NK-92 (cell line): ENCODE measurements around the gene KCTD3.

Experiments
- DNase-seq: peaks from one replicate; lab custom pipeline; 2025; ENCODE audit not compliant: unreplicated experiment; lab: John Stamatoyannopoulos, UW

The KCTD3 gene

DNA sequence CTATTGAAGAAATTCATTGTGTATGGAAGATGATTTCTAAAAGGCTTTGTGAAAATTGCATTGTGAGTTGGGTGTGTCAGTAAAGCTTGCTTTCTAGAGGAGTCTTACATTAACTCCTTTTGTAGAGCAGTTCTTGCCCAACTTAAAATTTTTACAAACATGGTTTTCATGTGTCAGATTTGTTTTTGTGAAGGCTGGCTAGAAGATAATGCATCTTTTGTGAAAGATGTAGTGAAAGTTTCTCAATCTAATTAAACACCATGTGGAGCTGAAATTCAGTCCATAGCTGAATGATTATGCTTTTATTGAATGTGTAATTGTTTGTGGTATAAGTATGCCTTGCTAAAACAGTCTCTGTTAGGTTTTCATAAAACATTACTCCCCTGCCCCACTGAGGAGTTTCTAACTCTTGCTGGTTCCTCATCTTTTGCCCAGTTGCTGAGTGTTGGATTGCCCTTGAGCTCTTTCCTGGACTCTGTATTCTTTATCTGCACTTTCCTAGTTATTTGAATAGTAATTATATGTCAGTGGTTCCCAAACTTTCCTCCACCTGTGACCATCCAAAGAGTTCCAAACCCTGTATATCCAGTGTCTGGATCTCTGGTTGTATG lies 38.0 kb downstream of the KCTD3 start:
- DNase-seq, result no peak

DNA sequence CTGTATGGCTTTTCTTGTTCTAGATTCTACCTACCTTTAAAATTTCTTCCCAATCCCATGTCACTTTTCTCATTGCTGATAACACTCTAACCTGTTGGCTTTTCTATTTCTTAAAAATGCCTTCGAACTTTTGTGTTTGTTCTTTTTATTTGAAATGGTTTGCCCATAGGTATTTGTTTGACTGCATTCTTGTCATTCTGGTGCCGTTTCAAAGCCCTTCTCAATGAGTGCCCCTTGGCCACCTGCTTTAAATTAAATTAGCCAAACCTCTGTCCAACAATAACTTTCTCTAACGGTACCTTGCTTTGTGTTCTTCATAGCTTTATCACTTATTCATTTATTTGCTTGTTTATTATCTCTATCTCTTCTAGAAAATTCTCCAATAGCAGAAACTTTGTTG lies 38.9 kb downstream of the KCTD3 start:
- no peak for DNase-seq

DNA sequence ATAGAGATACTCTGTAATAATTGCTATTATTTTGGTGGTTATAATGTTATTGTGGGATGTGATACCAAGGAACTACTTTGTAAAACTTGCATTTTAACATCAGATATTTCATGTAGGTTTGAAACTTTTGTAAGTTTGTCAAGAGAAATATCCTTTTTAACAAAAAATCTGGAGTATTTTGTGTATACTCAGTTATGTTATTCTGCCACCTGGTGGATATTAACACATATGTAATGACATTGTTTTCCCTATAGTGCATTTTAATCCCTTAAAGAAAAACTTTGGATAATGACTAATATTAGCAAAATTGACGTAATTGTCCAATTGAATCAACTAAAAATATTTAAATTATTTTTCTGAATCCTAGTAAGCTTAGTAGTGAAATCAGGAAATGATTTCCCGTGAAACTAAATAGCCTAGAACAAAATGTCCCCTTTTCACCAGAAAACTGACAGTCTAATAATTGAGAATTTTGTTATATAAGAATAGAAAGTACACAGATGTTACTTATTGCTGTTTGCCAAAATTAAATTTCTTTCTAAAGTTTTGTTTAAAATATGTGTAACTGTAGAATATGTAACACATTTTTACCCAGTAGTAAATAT lies 39.6 kb downstream of the KCTD3 start:
- no peak for DNase-seq

DNA sequence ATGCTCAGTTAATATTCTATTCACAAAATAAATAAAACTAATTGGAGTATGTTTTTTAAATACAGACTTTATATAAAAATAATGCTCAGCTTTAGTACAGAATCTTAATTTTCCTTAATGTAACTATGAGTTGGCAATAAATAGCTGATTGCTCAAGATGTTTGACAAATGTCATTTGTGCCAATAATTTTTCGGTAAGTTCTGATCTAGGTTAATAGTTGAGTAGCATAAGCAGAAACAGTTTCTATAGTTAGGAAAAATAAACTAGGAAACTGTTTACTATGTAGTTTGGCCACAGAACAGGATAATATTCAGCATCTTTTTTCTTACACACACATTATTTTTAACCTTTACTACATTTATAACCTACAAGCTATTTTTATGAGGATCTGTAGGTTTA lies 40.3 kb downstream of the KCTD3 start:
- DNase-seq, result no peak

DNA sequence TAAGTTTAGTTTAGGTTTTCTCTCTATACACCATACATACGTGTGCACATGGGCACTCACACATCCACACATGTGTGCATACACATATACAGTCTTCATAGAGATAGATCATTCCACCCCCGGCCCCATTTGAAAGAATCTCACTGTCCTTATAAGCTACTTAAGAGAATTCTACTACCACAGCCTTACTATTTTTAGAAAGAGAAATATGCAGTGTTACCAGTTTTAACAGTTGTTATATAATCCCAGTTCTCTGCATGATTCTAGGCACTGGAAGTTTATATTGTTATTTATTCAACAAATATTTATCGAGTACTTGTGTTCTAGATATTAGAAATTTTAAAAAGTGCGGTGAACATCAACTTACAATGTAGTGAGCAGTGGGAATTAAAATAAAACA lies 41.5 kb downstream of the KCTD3 start:
- DNase-seq, result no peak

DNA sequence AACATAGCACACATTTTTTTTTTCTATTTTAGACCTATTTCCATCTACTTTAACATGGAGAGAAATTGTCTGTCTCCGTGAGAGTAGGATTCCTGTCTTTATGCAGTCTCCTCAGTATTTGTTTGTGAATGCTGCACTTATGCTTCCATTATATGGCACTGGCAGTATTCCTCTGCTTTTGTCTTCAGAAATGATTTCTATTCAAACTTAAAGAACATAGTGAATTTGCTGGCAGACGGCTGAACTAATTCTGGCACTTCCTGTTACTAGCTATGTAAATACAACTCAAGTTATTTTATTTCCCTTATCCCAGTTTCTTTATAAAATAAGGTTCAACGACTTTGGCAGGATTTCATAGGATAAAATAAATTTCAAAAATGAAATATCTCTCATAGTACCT lies 45.3 kb downstream of the KCTD3 start:
- no peak for DNase-seq

DNA sequence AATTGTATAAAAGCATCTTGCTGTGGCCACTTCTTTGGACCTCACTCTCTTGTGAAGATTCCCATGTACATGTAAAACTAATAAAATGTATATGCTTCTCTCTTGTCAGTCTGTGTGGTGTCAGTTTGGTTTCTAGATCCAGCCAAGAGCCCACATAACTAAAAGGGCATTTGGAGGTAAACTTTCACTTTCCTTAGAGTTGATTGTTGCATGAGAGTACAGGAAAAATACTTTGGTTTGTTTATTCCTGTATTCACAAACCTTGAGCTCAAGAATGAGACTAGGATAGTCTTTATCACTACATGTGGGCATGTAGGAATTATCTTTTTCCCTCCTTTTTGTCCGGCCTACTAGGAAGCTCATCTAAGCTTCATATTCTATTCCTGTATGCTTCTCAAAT lies 50.9 kb downstream of the KCTD3 start:
- no peak for DNase-seq

DNA sequence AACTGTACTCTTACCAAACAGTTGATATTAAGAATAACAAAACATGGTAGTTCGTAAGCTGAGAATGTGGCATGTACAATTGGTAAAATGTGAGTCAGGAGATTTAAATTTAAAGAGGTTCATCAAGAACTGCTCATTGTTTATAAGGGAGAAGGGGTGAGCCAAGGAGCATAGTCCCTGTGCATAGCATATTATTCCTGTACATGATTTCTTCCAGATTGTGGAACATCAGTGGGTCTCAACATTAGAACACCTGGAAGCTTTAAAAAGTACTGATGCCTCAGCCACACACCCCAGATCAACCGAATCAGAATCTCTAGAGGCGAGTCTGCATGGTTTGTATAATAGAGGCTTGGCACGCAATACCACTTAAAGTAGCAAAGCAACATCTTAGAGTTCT lies 56.1 kb downstream of the KCTD3 start:
- no peak for DNase-seq

GRCh38 chr1:215625949-215626348 lies 58.8 kb downstream of the KCTD3 start:
- no peak for DNase-seq

DNA sequence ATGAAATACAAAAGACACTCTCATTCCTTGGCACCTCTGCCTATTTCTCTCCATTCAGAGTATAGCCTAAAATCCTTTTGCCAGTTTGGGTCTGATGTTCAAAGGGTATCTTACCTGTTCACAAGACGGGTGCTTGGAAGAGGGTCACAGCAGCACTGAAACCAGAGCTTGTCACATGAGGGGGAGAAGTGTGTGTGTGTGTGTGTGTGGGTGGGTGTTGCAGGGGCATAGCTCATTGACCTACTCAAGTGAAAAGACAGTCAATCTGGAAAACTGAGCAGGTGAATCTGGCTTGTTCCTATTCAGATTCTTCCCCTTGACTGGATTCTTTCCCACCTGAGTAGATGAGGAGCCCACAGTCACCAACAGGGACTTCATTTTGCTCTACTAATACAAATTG lies 63.9 kb downstream of the KCTD3 start:
- DNase-seq, result no peak

DNA sequence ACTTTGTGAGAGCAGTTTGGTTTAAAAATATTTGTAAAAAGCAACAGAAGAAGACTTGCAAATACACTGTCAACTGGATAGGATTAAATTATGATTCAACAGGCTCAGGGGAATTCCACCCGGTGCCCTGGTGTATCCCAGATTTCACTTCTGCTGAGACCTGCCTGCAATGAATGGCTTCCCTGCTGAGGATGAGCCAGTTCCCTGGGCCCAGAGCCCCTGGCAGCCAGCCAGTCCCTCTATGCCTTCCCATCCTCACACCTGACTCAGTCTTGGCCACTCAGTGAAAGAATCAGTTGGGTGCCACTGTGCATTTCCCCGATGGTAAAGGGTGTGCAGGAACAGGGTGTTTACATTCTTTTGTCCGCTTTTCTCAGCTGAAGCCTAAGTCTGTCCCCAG lies 64.4 kb downstream of the KCTD3 start:
- no peak for DNase-seq

DNA sequence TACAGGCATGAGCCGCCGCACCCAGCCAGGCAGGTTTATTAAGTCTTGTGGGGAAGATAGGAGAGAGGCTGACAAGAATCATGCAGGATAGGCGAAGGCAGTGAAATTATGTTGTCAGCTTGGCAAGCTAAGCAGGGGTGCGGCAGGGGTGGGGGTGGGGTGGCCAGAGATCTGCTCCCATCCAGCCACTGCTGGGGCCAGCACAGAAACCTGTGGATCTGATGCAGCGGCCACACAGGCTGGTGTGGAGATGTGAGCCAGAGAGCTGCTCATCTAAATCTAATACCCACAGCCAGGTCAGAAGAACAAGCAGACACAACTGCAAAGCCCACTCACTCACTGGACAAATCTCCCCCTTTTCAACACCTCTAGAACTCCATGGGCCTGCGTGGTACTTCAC lies 68.7 kb downstream of the KCTD3 start:
- no peak for DNase-seq

DNA sequence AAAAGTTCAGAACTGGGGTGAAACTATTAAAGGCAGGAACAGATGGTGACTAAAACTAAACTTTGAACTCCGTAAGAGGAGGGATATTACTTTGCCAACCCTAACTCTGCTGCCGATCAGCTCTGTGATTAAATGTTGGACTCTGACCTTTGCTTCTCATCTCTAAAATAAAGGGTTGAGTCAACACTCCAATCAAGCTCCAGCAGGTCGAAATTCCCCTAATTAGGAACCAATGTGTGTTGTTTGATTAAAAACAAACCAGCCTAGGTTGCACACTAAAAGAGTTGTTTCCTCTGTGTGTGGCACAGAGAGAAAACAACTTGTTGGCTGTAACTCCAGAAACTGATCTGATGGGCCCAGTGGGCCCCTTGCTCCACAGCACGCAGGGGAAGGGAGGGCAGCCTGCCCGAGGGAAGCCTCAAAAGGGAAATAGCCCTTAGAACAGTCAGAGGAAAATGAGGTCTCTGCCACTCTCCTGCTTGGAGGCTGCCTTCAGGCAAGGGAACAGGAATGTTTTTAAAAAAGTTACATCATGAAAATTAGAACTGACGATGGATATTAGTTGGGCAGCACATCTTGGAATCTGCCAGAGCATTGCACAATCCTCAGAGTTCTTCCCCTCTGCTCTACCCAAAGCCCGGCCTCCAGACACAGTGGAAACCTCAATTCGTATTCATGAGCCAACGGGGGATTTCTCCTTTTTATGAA lies 69.3 kb downstream of the KCTD3 start:
- DNase-seq, result no peak

GRCh38 chr1:215637041-215637573 lies 70.0 kb downstream of the KCTD3 start:
- DNase-seq, result no peak

DNA sequence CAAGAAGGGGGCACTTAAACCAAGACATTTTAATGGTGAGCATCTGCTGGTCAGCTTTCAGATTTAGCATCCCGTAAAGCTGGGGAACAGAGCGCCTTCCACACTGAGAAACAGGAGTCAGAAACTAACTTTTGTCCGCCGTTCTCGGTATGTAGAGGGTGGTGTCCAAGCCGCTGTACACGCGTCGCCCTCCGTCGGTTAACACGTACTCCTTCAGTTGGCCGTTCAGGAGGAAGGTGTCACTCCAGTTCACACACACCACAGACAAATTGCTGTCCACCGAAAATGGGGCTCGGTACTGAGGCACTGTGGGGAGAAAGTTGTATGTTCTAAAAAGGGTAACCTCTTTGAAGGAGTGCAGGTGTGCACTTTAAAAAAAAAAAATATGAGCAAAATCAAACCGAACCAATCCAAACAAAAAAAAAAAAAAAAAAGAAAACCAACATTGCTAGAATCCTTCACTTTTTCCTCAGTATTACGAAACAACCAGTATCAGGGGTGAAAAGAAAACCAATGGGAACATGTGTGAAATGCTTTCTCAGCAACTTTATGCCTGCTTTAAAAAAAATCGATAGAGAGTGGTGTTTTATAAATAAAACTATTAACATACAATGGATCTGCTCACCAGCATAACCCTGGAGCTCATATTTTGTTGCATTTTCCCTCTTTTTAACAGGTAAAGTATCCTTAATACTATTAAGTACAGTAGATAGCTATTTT lies 73.5 kb downstream of the KCTD3 start:
- DNase-seq, result no peak

- no peak for DNase-seq
Measured at GRCh38 chr1:215643592-215644321, 76.7 kb downstream of the KCTD3 start.

DNA sequence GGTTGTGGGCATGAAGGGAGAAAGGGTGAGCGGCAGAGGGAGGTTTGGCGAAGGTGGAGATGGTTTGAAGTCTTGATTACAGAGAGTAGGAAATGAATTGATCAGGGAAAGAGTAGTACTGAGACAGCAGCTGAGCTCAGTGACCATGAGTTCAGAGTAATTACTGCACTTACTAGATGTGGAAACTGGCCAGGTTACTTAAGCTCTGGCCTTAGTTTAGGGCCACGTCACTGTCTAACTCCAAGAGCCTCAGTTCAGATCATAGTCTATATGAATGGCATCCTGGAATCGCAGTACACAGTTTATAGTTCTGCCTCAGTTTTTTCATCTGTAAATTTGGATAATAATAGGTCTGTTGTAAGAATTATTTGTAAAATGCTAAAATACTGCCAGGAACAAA lies 78.1 kb downstream of the KCTD3 start:
- DNase-seq, result no peak

GRCh38 chr1:215645861-215646260 lies 78.8 kb downstream of the KCTD3 start:
- DNase-seq, result no peak

GRCh38 chr1:215647738-215648137 lies 80.6 kb downstream of the KCTD3 start:
- DNase-seq, result no peak

GRCh38 chr1:215648957-215649356 lies 81.9 kb downstream of the KCTD3 start:
- no peak for DNase-seq
